Fibroblast of lung (primary cell): ENCODE measurements around the gene USP36. TPM values are rescaled to one million over a fixed set of nuclear protein-coding genes. Genes with fewer than 3 reads are reported as not detected.
"Not testable (repeated sequence)": the region's sequence is repeated elsewhere in the genome, so short reads cannot be mapped to it uniquely, and the experiment has no call there.

ENCODE experiments used
- DNase-seq, 2 donors: peaks; one replicate each; pipeline versions ENCODE4 v3.0.0 to v3.0.0-alpha.2; 2010; ENCODE audit warnings: low read depth in 2 of 2
- H2AFZ ChIP-seq: 2 replicates; pipeline ENCODE4 v1.5.1; 2012; ENCODE audit warnings: low read length, control low read depth, inconsistent platforms
- H3K27ac ChIP-seq: 2 replicates; pipeline ENCODE4 v1.5.1; 2011; ENCODE audit warnings: low read length, control low read depth; ENCODE audit not compliant: insufficient read depth
- H3K27me3 ChIP-seq: 2 replicates; pipeline ENCODE4 v1.5.1; 2011; ENCODE audit warnings: mild to moderate bottlenecking, low read length; ENCODE audit not compliant: control insufficient read depth, insufficient read depth
- H3K36me3 ChIP-seq: 2 replicates; pipeline ENCODE4 v1.5.1; 2011; ENCODE audit warnings: low read length; ENCODE audit not compliant: control insufficient read depth, insufficient read depth
- H3K4me1 ChIP-seq: 2 replicates; pipeline ENCODE4 v1.5.1; 2011; ENCODE audit warnings: low read length; ENCODE audit not compliant: control insufficient read depth, insufficient read depth; ENCODE audit errors: extremely low read depth
- H3K4me2 ChIP-seq: 2 replicates; pipeline ENCODE4 v1.5.1; 2011; ENCODE audit warnings: low read length, control low read depth; ENCODE audit not compliant: insufficient read depth; ENCODE audit errors: extremely low read depth
- H3K4me3 ChIP-seq, 4 experiments: fragments of 200-600 bp in 1 of 4; sonication (generic) in 1 of 4; replicated peaks in 1 of 4; 2 replicates each; pipeline ENCODE4 v1.5.1; 2011 to 2016; ENCODE audit warnings: low read length in 4 of 4, low read depth in 3 of 4, mild to moderate bottlenecking in 3 of 4, control low read depth in 2 of 4, inconsistent platforms in 1 of 4, mixed read lengths in 1 of 4; ENCODE audit not compliant: insufficient read depth in 1 of 4; ENCODE audit errors: control extremely low read depth in 1 of 4
- H3K79me2 ChIP-seq: 2 replicates; pipeline ENCODE4 v1.5.1; 2012; ENCODE audit warnings: mild to moderate bottlenecking, low read length, inconsistent platforms; ENCODE audit not compliant: control insufficient read depth, insufficient read depth
- H3K9ac ChIP-seq: 2 replicates; pipeline ENCODE4 v1.5.1; 2011; ENCODE audit warnings: mild to moderate bottlenecking, low read length, control low read depth; ENCODE audit not compliant: insufficient read depth
- H3K9me3 ChIP-seq: 2 replicates; pipeline ENCODE4 v1.5.1; 2012; ENCODE audit warnings: low read depth, low read length; ENCODE audit not compliant: control insufficient read depth, insufficient read depth
- H4K20me1 ChIP-seq: 2 replicates; pipeline ENCODE4 v1.5.1; 2011; ENCODE audit warnings: low read length; ENCODE audit not compliant: control insufficient read depth, insufficient read depth; ENCODE audit errors: extremely low read depth
- CTCF ChIP-seq, 2 donors: IDR thresholded peaks in 1 of 2; conservative IDR thresholded peaks in 1 of 2; 1 replicate in 1 of 2; 2 replicates in 1 of 2; pipeline ENCODE4 v1.5.1; 2011 to 2012; ENCODE audit warnings: low read length in 2 of 2, control low read depth in 1 of 2, inconsistent platforms in 1 of 2, low read depth in 1 of 2, mild to moderate bottlenecking in 1 of 2
- EZH2 ChIP-seq: IDR thresholded peaks from 2 replicates; pipeline ENCODE4 v1.5.1; 2012; ENCODE audit warnings: low read length, control low read depth, mild to moderate bottlenecking; ENCODE audit errors: missing control alignments
- polyA minus RNA-seq: library from RNA; depleted of rRNA, polyadenylated mRNA; stranded (reverse); fragments of >200 nt; gene quantifications from 2 replicates; pipeline ENCODE4 v1.2.3, GENCODE V29; 2011; ENCODE audit warnings: low replicate concordance
- polyA plus RNA-seq, 2 donors: library from polyadenylated mRNA; depleted of rRNA in 1 of 2; stranded (reverse) in 1 of 2; unstranded in 1 of 2; fragments of >200 nt; gene quantifications; 2 replicates each; pipeline ENCODE4 v1.2.1, GENCODE V29; 2011 to 2012; ENCODE audit warnings: missing spikeins in 1 of 2
- total RNA-seq: library from RNA; depleted of rRNA; stranded (reverse); fragments of >200 nt; gene quantifications from 2 replicates; pipeline ENCODE4 v1.2.1, GENCODE V29; 2014

Gene USP36
- total RNA-seq, result 16.7 and 18.3 TPM in 2 replicates
- polyA plus RNA-seq, result 15.4 and 27.4 TPM in 2 replicates
- 18.2 and 25.0 TPM in 2 replicates for polyA plus RNA-seq (2012)
- 48.3 and 92.3 TPM in 2 replicates for polyA minus RNA-seq

GRCh38 chr17:78840780-78841611 is at the start of gene USP36:
TSS of gene USP36 (minus strand) at chr17:78840814. CDS start at chr17:78836363, 4,451 bp downstream.
- Histone ChIP-seq H3K27ac (peak within 1 kb of the TSS; percentile 97), H3K4me1 (peaks cover 13% of the 10 kb centered on the region), H2AFZ (peak within 1 kb of the TSS; percentile 63), H3K36me3 (peaks cover 11% of the 10 kb centered on the region), H3K27me3 (no peaks in the 10 kb centered on the region), H4K20me1 (peaks cover 2% of the 10 kb centered on the region), H3K4me2 (peak within 1 kb of the TSS; percentile 95), H3K9me3 (no peaks in the 10 kb centered on the region), H3K79me2 (peaks cover 38% of the 10 kb centered on the region), H3K4me3 (peak within 1 kb of the TSS; percentile 75 to 92 (median 90)), H3K9ac (peak within 1 kb of the TSS; percentile 98)
- TF ChIP-seq CTCF (conservative IDR thresholded peaks at IDR 0.05 in 1 of 2, IDR thresholded peaks at IDR 0.05 in 1 of 2; ENCODE audit: low read depth in 1 of 2, low read length in 2 of 2), result no peak
- no peak for TF ChIP-seq EZH2
- DNase-seq, result peak; percentile 97 to 99

GRCh38 chr17:78890096-78890495 is 49.5 kb upstream of the USP36 start:
- H3K9ac ChIP-seq, result not testable (repeated sequence)
- H3K4me1 ChIP-seq, result peaks cover 18% of the 10 kb centered on the region

GRCh38 chr17:78889531-78889930 is 48.9 kb upstream of the USP36 start:
- Histone ChIP-seq H3K79me2 (peaks cover 96% of the 10 kb centered on the region), H2AFZ (no peak overlapping the region), H3K4me3 (no peak overlapping the region), H3K4me2 (peak overlapping the region; percentile 11), H4K20me1 (peaks cover 2% of the 10 kb centered on the region), H3K9me3 (no peaks in the 10 kb centered on the region), H3K9ac (no peak overlapping the region), H3K4me1 (peaks cover 24% of the 10 kb centered on the region), H3K27ac (no peak overlapping the region), H3K36me3 (peaks cover 25% of the 10 kb centered on the region), H3K27me3 (no peaks in the 10 kb centered on the region)
- TF ChIP-seq CTCF (conservative IDR thresholded peaks at IDR 0.05 in 1 of 2, IDR thresholded peaks at IDR 0.05 in 1 of 2; ENCODE audit: low read depth in 1 of 2, low read length in 2 of 2) (no peak), EZH2 (no peak)
- DNase-seq, result no peak

More at GRCh38 chr17:78890096-78890495, 49.5 kb upstream of the USP36 start:
- Histone ChIP-seq H3K36me3 (peaks cover 25% of the 10 kb centered on the region), H3K79me2 (peaks cover 95% of the 10 kb centered on the region)
- not testable (repeated sequence) for DNase-seq, H3K27ac ChIP-seq, H3K9me3 ChIP-seq, H3K4me3 ChIP-seq, H2AFZ ChIP-seq, H3K4me2 ChIP-seq, H4K20me1 ChIP-seq, H3K27me3 ChIP-seq
